GM13977 (cell line): ENCODE results near the gene TP53BP2.

Experiments used
- DNase-seq: peaks from one replicate; pipeline ENCODE4 v3.0.0; 2012; ENCODE audit warnings: low spot score
- CTCF ChIP-seq: IDR thresholded peaks from 2 replicates; pipeline ENCODE4 v1.5.1; 2012; ENCODE audit warnings: mild to moderate bottlenecking, control low read depth; ENCODE audit not compliant: insufficient read depth; ENCODE audit errors: extremely low read depth, missing control alignments
- in situ Hi-C: fragments of 300-500 bp; cut with MboI; formaldehyde crosslinking; loops from one replicate; pipeline ENCODE4 v1.12.0; 2022; ENCODE audit warnings: low sequenced_read_pairs, low pct_unique_long_range_greater_than_20kb, mixed read lengths, inconsistent platforms; ENCODE audit not compliant: unreplicated experiment

The TP53BP2 gene

GRCh38 chr1:223784541-223784940 is 61.2 kb downstream of the TP53BP2 start:
- in situ Hi-C loops: no loop called here
- DNase-seq: no peak
- no peak for TF ChIP-seq CTCF

- TF ChIP-seq CTCF: no peak
- in situ Hi-C loops: no loop called here
- DNase-seq: no peak
These were observed 62.1 kb downstream of the TP53BP2 start for GRCh38 chr1:223783676-223784075.

GRCh38 chr1:223780949-223781348 is 64.8 kb downstream of the TP53BP2 start:
- in situ Hi-C loops: no loop called here
- no peak for DNase-seq
- no peak for TF ChIP-seq CTCF

- in situ Hi-C loops: no loop called here
- no peak for DNase-seq
- TF ChIP-seq CTCF: no peak
These were observed 65.4 kb downstream of the TP53BP2 start for GRCh38 chr1:223780318-223780717.

GRCh38 chr1:223776826-223777454 is 68.8 kb downstream of the TP53BP2 start:
- DNase-seq: no peak
- in situ Hi-C loops: no loop called here
- TF ChIP-seq CTCF: no peak

- no peak for DNase-seq
- no peak for TF ChIP-seq CTCF
These were observed 69.5 kb downstream of the TP53BP2 start for GRCh38 chr1:223776075-223776814.

More at GRCh38 chr1:223776075-223776814, 69.5 kb downstream of the TP53BP2 start:
- in situ Hi-C loops: no loop called here
